Activated T-cell treated with anti-CD3 and anti-CD28 coated beads for 1 hour (primary cell): ENCODE data around the gene CCL11.

ENCODE experiments used
- DNase-seq: peaks from one replicate; pipeline ENCODE4 v3.0.0-alpha.2; 2020; ENCODE audit warnings: low read depth

CCL11 gene

DNA sequence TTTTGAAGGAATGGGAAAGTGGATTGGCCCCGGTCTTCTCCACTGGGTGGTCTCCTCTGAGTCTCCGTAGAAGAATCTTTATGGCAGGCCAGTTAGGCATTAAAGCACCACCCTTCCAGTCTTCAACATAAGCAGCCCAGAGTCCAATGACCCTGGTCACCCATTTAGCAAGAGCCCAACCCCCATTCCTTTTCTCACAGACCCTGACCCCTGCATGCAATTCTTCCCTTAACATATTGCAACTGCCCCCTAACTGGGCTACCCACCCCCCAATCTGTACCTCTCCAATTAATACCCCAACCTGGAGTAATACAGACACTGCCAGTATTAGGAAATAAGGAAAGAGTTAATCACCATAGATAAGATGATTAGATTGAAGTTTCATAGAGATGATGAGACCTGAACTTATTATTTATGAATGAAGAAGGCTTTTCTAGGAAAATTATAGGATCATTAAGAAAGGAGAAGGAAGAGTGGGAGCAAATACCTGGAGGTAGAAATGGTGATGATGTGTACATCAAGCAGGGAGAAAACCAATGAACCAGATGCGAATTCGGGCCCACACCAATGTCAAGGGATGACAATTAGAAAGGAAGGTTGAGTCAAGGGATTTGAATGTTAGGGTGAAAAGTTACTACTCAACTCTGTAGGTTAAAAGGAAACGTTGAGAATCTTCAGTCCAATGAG, 28.1 kb upstream of the CCL11 start:
- DNase-seq, result no peak

DNA sequence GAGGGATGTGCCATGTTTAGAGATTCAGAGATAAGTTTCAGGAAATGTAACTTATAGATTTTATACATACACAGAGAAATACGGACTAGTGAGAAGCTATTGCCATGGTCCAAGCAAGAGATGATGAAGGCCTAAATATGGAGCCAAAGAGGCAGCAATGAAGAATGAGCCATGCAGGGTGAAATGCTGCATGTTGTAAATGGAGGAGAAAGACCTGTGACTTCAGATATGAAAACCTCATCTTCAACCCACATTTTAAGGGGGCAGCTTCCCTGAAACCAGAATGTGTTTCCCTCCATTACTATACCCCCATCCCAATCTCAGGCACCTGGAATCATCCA, 27.6 kb upstream of the CCL11 start:
- no peak for DNase-seq

DNA sequence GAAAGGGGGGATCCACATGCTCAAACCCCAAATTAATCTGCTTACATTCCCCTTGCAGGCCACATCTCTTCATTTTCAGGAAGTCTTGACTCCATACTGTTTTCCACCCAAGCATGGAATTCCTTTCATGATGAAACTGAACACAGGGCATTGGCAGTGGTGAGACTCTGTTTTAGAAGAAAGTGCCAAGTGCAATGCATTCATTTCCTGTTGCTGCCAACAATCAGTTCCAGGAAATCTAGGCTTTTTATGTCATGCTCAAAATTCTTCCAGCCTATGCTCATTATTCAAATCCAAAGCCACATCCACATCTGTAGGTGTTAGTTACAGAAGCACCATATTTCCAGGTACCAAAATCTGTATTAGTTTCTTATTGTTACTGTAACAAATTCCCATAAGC, 26.4 kb upstream of the CCL11 start:
- no peak for DNase-seq

DNA sequence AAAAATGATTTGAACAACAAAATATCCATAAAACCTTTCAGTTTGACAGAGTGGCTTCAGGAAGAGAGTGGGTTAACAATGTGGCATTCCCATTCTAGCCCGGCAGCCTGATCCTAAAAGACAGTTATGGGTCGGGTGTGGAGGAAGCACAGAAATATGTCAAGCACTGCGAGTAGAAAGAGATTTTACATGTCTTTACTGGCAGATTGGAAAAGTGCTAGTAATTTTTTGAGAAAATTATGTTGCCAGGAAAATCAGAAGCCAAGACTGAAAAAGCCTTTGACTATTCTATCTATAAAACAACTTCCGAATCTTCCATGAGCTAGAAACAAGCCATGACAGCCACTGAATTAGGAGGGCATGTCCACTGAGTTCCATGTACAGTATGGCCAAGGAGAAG, 24.7 kb upstream of the CCL11 start:
- DNase-seq, result no peak

DNA sequence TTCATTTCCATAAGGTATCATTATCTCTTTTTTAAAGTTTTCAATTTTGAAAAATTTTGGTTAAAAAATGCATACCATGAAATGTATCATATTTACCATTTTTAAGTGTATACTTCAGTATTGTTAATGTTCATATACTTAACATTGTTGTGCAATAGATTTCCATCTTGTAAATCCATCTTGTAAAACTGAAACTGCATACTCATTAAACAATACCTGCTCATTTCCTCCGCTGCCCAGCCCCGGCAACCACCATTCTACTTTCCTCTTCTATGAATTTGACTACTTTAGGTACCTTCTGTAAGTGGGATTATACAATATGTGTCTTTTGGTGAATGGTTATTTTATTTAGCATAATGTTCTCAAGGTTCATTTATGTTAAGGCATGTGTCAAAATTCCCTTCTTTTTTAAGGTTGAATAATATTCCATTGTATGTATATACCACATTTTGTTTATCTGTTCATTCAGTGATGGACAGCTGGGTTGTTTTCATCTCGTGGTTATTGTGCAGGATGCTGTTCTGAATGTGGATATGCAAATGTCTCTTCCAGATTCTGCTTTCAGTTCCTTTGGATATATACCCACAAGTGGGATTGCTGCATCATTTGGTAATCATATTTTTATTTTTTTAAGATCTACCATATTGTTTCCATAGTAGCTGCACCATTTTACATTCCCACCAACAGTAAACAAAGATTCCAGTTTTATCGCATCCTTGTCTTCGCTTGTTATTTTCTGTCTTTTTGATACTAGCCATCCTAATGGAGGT, 23.8 kb upstream of the CCL11 start:
- no peak for DNase-seq

DNA sequence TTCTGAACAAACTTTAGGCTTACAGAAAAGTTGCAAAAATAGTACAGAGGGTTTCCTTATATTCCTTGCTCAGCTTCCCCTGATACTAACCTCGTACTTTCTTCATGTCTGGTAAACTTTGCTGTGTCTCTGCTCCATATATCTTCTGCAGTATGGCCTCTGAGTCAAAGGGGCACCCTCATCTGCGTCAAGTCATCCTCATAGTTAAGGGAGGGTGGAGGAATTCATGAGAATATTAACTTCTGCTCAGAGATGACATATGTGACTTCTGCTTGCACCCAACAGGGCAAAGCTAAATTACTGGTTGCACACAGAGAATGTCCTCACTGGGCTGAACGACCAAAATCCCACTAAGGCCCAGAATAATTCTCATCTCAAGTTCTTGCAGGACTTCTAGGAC, 19.8 kb upstream of the CCL11 start:
- DNase-seq, result no peak

DNA sequence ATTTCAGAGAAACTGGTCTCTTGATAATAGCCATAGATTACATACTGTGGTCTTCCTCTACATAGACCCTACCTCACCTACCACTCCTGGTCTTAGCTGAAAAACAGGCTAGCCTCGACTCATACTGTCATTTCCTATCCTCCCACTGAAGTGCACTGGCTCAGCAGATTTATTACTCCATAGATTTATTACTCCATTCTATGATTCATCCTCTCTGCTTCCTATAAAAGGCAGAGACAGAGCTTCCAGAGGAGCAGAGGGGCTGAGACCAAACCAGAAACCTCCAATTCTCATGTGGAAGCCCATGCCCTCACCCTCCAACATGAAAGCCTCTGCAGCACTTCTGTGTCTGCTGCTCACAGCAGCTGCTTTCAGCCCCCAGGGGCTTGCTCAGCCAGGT, 15.6 kb upstream of the CCL11 start, which contains the start of gene CCL7:
TSS of gene CCL7 (plus strand) at position 253 of the 400 bp plus-strand sequence. CDS start at position 323, 70 bp downstream.
- no peak for DNase-seq

DNA sequence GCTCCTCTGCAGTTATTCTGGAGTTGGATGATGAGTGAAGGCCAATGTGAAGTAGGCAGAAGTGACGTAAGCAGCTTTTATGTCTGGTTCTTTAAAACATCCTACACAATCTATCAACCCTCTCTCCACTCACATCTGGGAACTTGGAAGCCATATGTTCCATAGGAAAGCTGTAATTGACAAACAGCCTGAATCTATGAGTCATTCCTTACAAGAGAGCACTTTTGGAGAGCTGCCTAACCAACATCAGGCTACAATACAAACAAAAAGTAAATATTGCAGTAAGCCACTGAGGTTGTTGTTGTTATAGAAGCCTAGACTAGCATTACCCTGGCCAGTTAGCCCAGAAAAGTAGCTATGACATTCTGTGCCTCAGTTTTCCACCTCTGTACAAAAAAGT, 9.7 kb upstream of the CCL11 start:
- DNase-seq, result no peak

DNA sequence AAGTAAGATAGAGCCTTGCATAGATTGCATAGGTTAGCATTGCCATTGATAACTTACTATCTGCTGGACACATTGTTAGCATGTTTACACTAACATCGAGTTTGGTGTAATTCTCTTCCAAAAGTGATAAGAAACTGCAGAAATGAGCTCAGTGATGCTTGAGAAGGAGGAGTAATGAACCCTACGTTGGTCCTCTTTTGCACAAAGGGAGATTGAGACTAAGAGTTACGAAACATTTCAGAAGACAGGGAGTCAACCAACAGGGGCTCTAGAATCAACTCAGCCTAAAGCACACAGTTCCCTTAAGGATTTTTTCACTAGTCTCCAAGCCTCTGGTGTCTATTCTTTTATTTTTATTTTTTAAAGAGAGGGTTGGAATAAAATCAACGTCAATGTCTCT, 8.7 kb upstream of the CCL11 start:
- no peak for DNase-seq

DNA sequence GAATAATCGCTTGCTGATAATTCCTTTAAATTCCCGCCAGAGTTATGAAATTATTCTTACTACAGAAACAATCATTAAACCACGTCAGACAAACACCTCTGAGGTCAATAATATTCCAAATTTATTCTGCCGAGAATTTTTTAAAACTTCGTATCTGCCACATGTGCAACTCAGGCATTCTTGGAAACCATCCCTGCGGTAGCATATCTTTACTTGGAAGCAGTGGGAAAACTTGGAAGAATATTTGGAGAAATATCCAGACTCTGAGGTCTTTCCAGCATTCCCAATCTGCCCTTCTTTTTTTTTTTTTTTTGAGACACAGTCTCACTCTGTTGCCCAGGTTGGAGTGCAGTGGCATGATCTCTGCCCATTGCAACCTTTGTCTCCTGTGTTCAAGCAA, 2.0 kb upstream of the CCL11 start:
- no peak for DNase-seq

DNA sequence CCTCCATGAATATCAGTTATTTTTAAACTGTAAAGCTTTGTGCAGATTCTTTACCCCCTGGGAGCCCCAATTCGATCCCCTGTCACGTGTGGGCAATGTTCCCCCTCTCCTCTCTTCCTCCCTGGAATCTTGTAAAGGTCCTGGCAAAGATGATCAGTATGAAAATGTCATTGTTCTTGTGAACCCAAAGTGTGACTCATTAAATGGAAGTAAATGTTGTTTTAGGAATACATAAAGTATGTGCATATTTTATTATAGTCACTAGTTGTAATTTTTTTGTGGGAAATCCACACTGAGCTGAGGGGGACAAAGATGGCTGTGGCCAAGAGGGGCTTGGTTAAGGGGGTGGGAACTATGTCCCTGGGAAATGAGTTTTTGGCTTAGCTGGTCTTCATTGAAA, 2.3 kb downstream of the CCL11 start:
- no peak for DNase-seq

DNA sequence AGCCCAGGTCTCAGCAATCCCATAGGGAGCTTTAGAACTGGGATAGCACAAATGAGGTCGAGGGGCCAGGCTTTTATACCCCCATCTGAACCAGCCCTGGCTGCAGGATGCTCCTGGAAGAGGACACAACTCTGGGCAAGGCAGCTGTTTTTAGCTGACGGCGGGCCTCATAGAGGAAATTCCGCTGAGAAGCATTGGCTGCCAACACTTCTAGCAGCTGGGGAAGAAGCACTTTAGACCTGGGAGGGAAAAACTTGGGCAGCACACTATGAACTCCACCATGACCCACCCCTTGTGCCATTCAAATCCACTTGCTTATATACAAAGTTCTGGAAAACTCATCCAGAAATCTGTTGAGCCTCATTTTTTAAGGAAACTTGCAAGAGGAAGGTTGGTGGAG, 5.0 kb downstream of the CCL11 start:
- DNase-seq, result no peak

DNA sequence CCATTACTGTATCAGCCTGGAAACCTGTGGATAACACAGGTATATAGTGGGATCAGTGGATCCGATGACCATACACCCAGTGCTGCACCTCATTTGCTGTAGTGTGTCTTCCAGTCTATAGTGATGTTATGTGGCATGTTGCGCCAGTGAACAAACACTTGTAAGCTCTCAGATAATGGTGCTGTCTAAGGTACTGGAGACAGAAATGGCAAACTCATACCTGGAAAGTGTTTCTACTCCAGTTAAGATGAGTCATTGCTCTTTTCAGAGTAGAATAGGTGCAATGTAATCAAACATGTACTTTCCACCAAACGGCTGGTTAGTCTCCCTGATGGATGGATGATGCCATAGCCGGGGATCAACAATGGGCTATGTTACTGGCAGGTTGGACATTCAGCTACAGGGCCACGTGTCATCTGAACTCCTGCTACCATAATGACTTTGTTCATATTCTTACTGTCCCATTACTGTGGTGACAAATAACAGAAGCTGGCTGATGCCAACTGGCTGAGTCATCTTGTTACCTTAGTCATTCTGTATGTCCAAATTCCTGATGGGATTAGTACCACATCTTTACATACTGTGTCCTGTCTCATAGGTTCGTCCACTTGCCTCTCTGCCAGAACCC, 6.3 kb downstream of the CCL11 start:
- no peak for DNase-seq

DNA sequence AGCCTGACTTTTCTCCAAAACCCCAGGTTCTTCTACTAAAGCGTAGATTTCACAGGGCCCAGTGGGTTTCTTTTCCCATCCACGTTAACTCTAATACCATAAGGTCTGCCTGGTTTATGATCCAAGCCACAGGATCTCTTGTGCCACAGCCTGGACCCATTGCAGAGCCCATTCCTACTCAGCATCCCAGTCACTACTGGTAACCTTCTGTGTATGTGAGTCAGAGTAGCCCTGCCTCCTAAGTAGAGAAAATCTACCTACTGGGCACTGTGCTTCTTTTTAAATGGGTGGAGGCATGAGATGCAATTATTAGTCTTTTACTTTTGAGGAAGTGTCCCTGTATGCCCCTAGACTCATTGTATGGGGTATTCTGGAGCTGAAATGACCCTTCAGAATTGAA, 13.5 kb downstream of the CCL11 start:
- no peak for DNase-seq

DNA sequence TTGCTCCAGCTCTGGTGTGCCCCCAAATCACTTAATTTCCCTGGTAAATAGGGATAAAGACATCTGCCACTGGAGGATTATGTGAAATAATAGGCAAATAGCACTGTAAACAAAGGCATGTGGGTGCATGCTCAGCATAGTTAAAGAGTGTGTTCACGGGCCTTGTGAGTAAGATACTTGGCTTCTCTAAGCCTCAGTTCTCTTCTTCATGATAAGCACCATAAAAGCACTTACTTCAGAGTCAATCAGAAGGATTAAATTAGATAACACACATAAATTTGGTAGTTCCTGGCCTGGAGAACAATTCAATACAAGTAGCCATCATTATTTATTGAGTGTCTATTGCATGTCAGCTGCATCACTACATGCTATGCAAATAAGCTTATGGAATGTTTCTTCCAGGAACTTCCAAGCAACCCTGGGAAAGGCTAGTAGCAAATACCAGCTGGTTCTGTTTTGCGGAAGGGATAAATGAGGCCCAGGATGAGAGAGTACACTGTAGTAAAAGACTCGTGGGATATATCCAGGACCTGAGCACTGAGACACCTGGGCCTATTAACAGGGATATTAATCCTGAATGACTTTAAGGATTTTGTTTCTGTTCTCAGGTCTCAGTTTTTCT, 14.5 kb downstream of the CCL11 start:
- no peak for DNase-seq

DNA sequence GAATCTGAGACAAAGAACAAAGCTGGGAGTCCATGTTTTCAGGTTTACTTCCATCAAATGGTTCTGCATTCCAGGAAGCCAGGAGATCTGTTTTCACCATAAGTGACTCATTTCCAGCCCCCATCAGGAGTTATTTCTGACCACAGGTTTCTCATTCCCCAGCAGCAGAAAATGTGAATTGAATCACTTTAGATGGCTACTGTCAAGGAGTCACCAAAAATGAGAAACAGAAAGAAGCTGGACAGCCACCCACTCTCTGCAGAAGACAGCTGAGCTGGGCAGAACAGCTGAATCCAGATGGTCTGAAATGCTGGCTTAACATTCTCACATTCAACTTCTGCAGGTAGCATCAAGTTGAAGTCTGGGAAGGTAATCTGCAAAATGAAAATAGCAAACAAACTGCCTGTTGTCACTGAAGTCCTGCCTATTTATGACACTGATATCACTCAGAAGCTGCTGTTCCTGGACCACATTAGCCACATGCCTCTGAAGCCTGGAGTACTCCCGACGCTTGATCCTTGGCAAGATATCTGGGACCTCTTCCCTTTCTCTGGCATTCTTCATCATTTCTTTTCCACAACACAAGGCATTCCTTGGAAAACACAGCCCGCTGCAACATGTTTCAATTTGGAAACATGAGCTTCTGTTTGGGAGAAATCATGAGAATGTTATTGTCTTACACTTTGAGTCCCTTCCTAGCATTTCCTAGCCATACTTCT, 15.3 kb downstream of the CCL11 start:
- no peak for DNase-seq

DNA sequence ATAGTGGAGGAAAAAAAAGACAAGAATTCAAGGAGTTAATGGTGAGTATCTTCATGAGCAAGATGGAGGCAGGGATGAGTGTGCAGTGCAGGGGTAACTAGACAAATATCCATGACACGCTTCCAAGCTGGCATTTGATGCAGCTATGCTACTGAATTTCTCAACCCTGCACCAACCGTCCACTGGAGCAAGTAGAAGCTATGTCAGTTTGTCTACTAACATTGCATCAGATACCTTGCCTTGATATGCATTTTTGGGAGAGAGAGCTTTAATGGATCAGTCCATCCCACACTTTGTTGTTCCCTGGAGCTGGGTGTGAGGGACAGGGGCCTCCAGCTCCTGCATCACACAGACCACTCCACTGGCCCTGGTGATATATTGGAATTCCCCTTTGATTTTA, 16.4 kb downstream of the CCL11 start:
- no peak for DNase-seq

DNA sequence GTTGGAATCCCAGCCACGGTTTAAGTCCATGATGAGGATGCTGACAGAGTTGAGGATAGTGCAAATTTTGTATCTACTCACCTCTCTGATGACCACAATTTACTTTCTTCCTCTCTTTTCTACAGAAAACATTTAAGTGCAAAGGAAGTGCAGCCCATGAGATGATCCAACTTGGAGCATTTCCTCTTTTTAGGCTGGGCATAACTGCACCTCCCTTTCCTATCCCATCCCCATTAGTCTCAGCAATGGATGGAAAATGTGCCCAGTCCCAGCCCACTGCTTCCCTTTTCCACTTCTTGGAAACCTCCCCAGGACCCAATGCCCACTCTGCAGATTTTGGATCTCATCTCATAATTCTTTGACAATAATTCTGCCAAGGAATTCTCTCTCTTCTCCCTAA, 17.1 kb downstream of the CCL11 start:
- no peak for DNase-seq

DNA sequence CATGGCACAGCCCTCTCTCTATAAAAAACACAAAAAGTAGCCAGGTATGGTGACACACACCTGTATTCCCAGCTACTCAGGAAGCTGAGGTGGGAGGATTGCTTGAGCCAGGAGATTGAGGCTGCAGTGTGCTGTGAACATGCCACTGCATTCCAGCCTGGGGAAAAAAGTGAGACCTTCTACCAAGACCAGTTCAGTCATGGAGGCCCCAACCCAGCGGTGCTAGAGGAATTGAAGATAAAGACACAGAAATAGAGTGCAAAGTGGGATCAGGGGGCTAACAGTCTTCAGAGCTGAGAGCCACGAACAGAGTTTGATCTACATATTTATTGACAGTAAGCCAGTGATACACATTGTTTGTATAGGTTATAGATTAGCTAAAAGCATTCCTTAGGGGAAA, 18.1 kb downstream of the CCL11 start:
- no peak for DNase-seq

DNA sequence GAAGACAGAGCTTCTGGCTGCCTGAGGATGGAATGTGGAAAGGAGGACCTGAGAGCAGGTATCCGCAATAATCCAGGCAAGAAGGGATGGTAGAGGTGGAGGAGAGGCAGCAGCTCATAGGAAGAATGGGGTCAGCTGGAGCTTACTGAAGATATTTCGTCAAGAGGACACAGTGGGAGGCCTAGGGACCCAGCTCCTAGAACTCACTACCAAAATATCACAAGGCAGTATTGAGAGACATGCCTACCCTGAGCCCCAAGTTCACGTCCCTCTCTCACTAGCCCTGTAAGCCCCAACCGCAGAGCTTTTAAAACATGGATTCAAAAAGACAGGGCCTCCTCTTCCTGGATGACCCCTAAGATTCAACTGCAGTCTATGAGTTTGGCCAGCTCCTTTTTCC, 19.5 kb downstream of the CCL11 start:
- no peak for DNase-seq

DNA sequence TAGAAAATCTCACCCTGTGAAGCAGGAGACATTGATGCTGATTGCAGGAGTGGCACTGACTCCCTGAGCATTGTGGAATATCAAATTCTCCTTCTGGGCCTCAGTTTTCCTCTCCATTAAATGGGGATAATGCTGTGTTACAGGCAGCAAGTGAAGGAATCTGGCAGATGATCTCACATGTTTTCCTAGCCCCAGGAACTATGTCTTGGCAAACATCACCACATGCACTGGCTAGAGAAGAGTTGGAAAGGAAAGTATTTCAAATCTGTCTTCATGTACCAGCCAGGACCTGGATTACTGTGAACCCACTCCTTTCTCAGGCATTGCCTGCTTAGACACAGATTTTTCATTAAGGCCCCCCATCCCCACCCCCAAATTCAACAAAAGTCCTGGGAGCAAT, 20.1 kb downstream of the CCL11 start:
- no peak for DNase-seq

DNA sequence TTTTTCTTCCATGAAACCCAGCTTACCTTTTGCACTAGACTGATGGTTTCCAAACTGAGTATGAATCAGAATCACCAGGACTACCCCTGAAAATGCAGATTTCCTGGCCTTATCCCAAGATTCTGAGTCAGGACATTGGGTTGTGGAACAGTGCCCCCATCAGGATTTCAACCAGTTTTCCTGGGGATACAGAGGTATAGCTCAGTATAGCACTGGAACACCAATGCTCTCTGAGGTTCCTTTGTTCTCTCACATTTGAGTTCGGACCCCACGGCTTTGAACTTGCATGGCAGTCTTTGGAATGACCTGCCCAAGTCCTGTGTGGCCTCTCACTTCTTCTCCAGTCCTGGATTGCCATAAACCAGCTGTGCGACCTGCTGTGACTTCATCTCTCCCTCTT, 20.9 kb downstream of the CCL11 start:
- no peak for DNase-seq
